Measurements from ENCODE around the gene TMPRSS11E.

DNA sequence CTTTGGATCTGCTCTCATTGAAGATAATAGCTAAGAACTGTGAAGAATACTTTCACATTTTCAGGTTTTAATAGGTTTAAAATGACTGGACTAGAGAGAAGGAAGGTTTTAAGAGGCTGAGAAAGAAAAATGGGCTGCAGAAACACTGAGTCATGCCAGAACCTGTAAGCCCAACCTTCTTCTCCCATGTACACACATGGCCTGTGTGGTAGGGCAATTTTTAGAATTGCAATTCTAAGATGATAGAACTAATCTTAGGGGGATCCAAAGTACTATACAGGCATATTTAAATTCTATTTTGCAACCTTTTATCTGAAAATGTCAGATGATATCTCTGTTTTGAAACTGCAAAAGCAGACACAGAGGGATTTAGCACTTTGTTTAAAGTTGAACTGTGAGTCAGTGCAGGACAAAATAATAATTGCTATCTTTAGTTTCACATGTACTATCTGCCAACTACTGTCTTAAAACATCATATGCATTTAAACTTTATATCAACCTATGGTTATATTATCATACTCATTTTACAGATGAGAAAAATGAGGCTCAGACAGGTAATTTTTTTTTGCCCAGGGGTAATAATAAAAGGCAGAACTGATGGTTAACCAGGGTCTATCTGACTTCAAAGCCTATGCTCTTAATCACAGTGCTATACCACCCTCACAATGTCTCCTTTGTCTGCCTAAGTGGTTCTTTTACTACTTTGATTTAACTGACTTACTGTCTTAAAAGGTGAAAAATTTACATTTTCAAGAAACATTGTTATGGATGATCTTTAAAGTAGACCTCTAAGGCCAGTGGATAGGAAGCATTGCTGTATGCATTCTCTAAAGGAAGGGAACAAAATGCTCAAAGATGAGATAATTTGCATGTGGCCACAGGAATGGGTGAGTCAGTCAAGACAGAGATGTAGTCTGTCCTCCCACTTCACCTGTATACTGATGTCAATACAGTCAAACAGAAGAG is 4.3 kb downstream of the TMPRSS11E start:
- TF ChIP-seq, protein P1, sequence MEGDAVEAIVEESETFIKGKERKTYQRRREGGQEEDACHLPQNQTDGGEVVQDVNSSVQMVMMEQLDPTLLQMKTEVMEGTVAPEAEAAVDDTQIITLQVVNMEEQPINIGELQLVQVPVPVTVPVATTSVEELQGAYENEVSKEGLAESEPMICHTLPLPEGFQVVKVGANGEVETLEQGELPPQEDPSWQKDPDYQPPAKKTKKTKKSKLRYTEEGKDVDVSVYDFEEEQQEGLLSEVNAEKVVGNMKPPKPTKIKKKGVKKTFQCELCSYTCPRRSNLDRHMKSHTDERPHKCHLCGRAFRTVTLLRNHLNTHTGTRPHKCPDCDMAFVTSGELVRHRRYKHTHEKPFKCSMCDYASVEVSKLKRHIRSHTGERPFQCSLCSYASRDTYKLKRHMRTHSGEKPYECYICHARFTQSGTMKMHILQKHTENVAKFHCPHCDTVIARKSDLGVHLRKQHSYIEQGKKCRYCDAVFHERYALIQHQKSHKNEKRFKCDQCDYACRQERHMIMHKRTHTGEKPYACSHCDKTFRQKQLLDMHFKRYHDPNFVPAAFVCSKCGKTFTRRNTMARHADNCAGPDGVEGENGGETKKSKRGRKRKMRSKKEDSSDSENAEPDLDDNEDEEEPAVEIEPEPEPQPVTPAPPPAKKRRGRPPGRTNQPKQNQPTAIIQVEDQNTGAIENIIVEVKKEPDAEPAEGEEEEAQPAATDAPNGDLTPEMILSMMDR (IDR thresholded peaks at IDR 0.05; ENCODE audit: insufficient read depth, low read length) = no peak
- no peak for TF ChIP-seq POLR2AphosphoS5 (IDR thresholded peaks at IDR 0.05; ENCODE audit: low read depth)
- TF ChIP-seq, protein P2, sequence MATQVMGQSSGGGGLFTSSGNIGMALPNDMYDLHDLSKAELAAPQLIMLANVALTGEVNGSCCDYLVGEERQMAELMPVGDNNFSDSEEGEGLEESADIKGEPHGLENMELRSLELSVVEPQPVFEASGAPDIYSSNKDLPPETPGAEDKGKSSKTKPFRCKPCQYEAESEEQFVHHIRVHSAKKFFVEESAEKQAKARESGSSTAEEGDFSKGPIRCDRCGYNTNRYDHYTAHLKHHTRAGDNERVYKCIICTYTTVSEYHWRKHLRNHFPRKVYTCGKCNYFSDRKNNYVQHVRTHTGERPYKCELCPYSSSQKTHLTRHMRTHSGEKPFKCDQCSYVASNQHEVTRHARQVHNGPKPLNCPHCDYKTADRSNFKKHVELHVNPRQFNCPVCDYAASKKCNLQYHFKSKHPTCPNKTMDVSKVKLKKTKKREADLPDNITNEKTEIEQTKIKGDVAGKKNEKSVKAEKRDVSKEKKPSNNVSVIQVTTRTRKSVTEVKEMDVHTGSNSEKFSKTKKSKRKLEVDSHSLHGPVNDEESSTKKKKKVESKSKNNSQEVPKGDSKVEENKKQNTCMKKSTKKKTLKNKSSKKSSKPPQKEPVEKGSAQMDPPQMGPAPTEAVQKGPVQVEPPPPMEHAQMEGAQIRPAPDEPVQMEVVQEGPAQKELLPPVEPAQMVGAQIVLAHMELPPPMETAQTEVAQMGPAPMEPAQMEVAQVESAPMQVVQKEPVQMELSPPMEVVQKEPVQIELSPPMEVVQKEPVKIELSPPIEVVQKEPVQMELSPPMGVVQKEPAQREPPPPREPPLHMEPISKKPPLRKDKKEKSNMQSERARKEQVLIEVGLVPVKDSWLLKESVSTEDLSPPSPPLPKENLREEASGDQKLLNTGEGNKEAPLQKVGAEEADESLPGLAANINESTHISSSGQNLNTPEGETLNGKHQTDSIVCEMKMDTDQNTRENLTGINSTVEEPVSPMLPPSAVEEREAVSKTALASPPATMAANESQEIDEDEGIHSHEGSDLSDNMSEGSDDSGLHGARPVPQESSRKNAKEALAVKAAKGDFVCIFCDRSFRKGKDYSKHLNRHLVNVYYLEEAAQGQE (IDR thresholded peaks at IDR 0.05; ENCODE audit: insufficient replicate concordance, low read depth) = no peak
